T-helper 1 cell treated with Interleukin-12 subunit alpha and Interleukin-12 subunit beta and Interleukin-4 antibody, amounts not matched to agents 30 ng/mL and 1 ng/mL, for 36 hours (primary cell): Measurements from ENCODE around the gene AGL. TPM values are rescaled to one million over a fixed set of nuclear protein-coding genes. Genes with fewer than 3 reads are reported as not detected.
"Not testable (repeated sequence)": the region's sequence is repeated elsewhere in the genome, so short reads cannot be mapped to it uniquely, and the experiment has no call there.

ENCODE experiments used
- intact Hi-C: fragments of 100-400 bp; cut with micrococcal nuclease; formaldehyde crosslinking; loops from one replicate; pipeline ENCODE4 v1.15.1; 2024
- total RNA-seq: library from RNA; stranded (reverse); gene quantifications from 2 replicates; pipeline ENCODE4 v1.2.3, GENCODE V29; 2022

The AGL gene
- total RNA-seq, 1 donor from 2014 or later, result 11.7 TPM

- intact Hi-C loops, result no loop called here
Observed at GRCh38 chr1:99935534-99935933, 85.4 kb downstream of the AGL start.

DNA sequence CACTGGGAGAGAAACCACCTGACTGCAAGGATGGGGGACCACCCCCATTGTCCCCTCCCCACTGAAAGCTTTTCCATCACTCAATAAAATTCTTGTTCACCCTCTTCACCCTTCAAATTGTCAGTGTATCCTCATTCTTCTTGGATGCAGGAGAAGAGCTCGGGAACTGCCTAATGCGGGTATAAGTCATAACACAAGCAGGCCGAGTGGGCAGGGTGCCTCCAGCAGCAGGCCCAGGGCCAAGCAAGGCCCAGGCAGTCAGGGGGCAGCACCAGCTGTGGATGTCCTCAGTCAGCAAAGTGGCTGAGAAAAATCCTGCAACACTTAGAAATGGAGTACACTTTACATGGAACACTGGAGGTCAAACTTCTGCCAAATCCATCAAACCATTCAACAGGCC lies 85.9 kb downstream of the AGL start:
- intact Hi-C loops, result no loop called here

DNA sequence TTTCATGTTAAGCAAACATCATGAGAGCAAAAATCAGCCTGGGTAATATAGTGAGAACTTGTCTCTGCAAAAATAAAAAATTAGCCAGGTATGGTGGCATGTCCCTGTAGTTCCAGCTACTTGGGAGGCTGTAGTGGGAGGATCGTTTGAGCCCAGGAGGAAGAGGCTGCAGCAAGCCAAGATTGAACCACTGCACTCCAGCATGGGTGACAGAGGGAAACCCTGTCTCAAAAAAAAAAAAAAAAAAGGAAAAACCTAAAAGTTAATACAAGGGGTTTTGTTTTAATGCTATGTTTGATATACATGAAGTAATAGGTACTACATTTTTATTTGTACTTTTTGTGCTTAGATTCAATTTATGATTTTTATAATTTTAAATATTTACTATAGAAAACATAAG lies 92.6 kb downstream of the AGL start:
- intact Hi-C loops, result no loop called here

- intact Hi-C loops, result no loop called here
Observed at GRCh38 chr1:99943223-99943794, 93.1 kb downstream of the AGL start.

GRCh38 chr1:99944192-99944591 lies 94.0 kb downstream of the AGL start:
- intact Hi-C loops, result no loop called here

DNA sequence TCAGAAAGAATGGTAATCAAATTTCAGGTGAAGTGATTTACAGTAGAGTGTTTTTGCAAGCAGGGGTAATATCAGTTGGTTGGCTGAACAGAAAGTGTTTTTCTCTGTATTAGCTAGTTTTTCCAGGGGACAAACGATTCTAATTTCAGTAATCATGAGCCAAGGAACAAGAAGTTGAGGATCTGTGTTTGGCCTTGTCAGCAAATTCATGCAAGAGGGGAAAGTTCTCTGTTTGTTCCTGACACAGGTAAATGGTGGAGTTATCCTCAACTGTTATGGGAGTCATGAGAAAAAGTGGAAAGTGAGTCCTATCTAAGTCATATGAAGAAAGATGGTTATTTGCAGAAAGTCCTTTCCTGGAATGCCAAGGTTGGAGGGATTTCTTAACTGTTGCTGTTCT lies 95.0 kb downstream of the AGL start:
- intact Hi-C loops, result no loop called here

- intact Hi-C loops, result loop anchor here (5.0 kb wide), 1 partner anchor 78 kb away; no protein-coding TSS in a partner anchor
Observed at GRCh38 chr1:99950486-99950885, 100.3 kb downstream of the AGL start.

- intact Hi-C loops, result loop anchor here (5.0 kb wide), 1 partner anchor 80 kb away; no protein-coding TSS in a partner anchor
Observed at GRCh38 chr1:99952522-99952921, 102.4 kb downstream of the AGL start.

DNA sequence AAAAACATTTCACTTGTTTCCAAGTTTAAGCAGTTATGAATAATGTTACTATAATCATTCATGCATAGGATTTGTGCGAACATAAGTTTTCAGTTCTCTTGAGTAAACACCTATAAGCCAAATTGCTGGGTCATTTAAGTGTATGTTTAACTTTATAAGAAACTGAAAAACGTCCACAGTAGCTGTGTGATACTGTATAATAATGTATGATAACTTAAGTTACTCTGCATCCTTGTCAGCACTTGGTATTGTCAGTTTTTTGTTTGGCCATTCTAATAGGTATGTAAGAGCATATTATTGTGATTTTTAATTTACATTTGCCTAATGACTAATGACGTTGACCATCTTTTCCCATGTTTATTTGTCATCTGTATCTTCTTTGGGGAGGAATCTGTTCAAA lies 105.2 kb downstream of the AGL start:
- intact Hi-C loops, result no loop called here

GRCh38 chr1:99956755-99957154 lies 106.6 kb downstream of the AGL start:
- intact Hi-C loops, result no loop called here

- intact Hi-C loops, result no loop called here
Observed at GRCh38 chr1:99957818-99958217, 107.7 kb downstream of the AGL start.

- intact Hi-C loops, result not testable (repeated sequence)
Observed at GRCh38 chr1:99959189-99959705, 109.1 kb downstream of the AGL start.

GRCh38 chr1:99960260-99960659 lies 110.1 kb downstream of the AGL start:
- intact Hi-C loops, result not testable (repeated sequence)

GRCh38 chr1:99963041-99963795 lies 113.1 kb downstream of the AGL start:
- intact Hi-C loops, result no loop called here

DNA sequence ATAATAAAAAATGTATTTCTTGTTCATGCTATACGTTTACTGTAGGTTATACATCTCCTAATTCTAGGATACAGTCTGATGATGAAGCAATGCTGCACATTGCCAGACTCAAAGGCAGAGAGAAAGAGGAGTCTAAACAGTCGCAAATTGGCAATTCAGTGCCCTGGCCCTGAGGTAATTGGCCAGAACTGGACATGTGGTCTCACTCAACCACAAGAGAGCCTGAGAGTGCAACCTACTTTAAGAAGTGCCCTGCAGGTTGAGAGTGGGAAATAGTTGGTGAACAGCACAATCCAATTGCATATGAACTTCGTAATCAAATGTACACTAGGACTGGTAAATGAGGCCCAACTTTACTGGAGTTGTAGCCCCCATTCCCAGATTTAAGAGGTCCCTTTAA lies 114.6 kb downstream of the AGL start:
- intact Hi-C loops, result loop anchor here (5.0 kb wide), 1 partner anchor 302 kb away; the partner anchor contains the start of gene RTCA

- intact Hi-C loops, result loop anchor here (5.0 kb wide), 1 partner anchor 301 kb away; the partner anchor contains the start of gene RTCA
Observed at GRCh38 chr1:99965646-99966375, 115.7 kb downstream of the AGL start.

GRCh38 chr1:99968214-99968613 lies 118.1 kb downstream of the AGL start:
- intact Hi-C loops, result loop anchor here (5.0 kb wide), 1 partner anchor 299 kb away; the partner anchor contains the start of gene RTCA

DNA sequence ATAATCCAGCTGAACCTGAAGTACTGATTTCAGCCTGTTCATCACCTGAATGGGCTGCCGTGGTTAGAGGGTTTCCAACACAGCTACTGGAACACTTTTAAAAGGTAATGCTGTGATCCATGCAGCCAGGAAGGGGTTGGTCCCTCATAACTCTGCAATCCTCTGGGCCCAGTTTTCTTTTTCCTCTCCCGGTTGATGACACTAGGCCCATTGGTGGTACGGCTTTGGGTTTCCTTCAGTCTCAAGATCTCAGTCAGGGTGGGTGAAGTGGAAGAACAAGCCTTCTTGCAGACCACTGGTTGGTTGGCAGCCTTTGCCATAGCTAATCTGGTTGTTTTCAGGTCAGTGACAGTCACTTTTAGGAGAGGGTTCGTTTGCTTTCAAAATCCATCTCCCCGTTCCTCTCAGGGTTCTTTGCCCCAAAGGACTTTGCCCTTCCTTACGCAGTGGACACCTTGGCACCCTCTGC lies 119.1 kb downstream of the AGL start:
- intact Hi-C loops, result loop anchor here (1.0 to 5.0 kb wide), 3 partner anchors 161 to 298 kb away; partner anchors contain the start of genes DBT and RTCA

DNA sequence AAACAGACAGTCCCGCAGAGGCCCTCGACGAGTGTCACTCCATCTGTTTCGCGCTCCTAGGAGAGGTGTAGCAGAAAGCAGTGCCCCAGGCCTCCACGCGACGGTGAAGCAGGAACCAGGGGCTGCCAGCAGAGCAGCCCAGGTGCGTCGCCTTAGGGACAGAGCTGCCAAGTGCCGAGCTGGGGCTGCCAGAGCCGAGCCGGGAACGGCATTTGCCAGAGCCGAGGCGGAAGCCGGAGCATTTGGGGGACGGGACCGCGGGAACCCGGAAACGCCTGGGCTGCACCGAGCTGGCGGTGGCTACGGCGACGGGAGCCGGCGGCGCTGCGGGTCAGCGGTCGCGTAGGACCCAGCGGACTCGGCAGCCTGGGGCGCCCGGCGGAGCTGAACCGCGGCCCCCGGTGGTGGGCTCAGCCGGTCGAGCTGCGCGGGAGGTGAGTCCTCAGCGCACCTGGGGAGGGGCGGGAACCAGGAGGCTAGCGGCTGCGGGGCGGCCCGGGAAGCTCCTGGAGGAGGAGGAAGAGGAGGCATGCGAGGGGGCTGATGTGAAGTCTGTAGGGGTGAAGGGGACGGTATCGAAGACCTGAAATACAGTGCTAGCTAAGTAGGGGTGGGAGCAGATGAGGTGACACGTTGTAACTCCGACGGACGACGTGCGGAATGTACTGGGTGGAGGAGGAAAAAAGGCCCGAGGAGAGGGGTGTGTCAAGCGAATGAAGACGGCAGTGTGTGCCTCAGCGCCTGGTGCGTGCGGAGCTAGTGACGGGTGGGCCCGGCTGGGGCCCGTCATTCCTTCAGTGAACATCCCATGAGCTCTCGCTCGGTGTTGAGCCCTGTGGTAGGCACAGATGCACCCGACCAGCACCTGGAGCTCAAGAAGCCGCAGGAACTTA lies 119.8 kb downstream of the AGL start, which contains the start of gene SLC35A3:
TSS of gene SLC35A3 (plus strand) at position 268 of the 893 bp plus-strand sequence. CDS start 23,559 bp downstream, outside the sequence.
- intact Hi-C loops, result loop anchor here (1.0 to 5.0 kb wide), 8 partner anchors 68 to 485 kb away; partner anchors contain the start of genes AGL, DBT, RTCA and TRMT13

- intact Hi-C loops, result loop anchor here (1.0 to 2.0 kb wide), 5 partner anchors 68 to 484 kb away; partner anchors contain the start of genes AGL and TRMT13
Observed at GRCh38 chr1:99970713-99971255, 120.6 kb downstream of the AGL start.
